KMS-11 (cell line): ENCODE measurements around the gene CTNS.

Experiments
- H2AFZ ChIP-seq: fragments of 200-600 bp; sonication (generic); 2 replicates; pipeline ENCODE4 v1.6.1; 2016; ENCODE audit warnings: antibody characterized with exemption, mixed run types, low read depth
- H3K27ac ChIP-seq: fragments of 200-600 bp; sonication (generic); 2 replicates; pipeline ENCODE4 v1.6.1; 2016; ENCODE audit warnings: mild to moderate bottlenecking, mixed run types
- H3K27me3 ChIP-seq: fragments of 200-600 bp; sonication (generic); 2 replicates; pipeline ENCODE4 v1.6.1; 2017; ENCODE audit warnings: mild to moderate bottlenecking, low read depth, mixed run types, moderate library complexity; ENCODE audit not compliant: insufficient read depth
- H3K36me3 ChIP-seq: fragments of 200-600 bp; sonication (generic); 2 replicates; pipeline ENCODE4 v1.6.1; 2017; ENCODE audit warnings: mild to moderate bottlenecking, mixed run types; ENCODE audit not compliant: insufficient read depth
- H3K4me1 ChIP-seq: fragments of 200-600 bp; sonication (generic); 2 replicates; pipeline ENCODE4 v1.6.1; 2016; ENCODE audit warnings: mild to moderate bottlenecking, low read depth, mixed run types; ENCODE audit not compliant: poor library complexity, severe bottlenecking
- H3K4me2 ChIP-seq: fragments of 200-600 bp; sonication (generic); 2 replicates; pipeline ENCODE4 v1.7.0; 2016; ENCODE audit warnings: mild to moderate bottlenecking, mixed run types
- H3K4me3 ChIP-seq: fragments of 200-600 bp; sonication (generic); IDR thresholded peaks from 2 replicates; pipeline ENCODE4 v1.6.1; 2017; ENCODE audit warnings: low read depth, low read length, mixed read lengths; ENCODE audit not compliant: insufficient read depth
- H3K79me2 ChIP-seq: fragments of 200-600 bp; sonication (generic); 2 replicates; pipeline ENCODE4 v1.6.1; 2016; ENCODE audit warnings: low read depth, mixed run types; ENCODE audit not compliant: insufficient read depth
- H3K9ac ChIP-seq: fragments of 200-600 bp; sonication (generic); 2 replicates; pipeline ENCODE4 v1.6.1; 2016; ENCODE audit warnings: mild to moderate bottlenecking, mixed run types
- H4K20me1 ChIP-seq: fragments of 200-600 bp; sonication (generic); 2 replicates; pipeline ENCODE4 v1.6.1; 2016; ENCODE audit warnings: mild to moderate bottlenecking, mixed run types; ENCODE audit not compliant: insufficient read depth
- TF ChIP-seq, protein P1 (sequence below): fragments of 200-600 bp; sonication (generic); conservative IDR thresholded peaks from 2 replicates; pipeline ENCODE4 v1.6.1; 2017; ENCODE audit warnings: low read depth, mild to moderate bottlenecking, antibody characterized with exemption, low read length, moderate library complexity, mixed read lengths

The CTNS gene

DNA sequence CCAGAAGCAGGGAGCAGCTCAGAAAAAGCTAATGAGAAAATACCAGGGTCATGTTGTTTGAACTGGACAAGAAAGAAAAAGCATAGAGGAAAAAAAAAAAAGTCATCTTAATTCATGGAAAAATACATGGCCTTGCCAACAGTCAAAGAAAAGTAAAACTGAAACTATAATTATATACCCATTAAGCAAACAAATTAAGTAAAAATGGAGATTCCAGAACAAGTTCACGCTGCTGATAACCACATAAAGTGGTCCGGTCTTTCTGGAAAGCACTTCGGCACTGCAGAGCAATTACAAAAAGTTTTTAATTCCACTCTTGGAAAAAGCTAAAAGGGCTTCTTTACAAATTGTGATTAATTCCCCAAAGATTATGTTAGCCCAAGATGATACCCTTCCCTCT lies 71.8 kb downstream of the CTNS start:
- Histone ChIP-seq H2AFZ (no peak overlapping the region), H3K27ac (no peak overlapping the region), H3K36me3 (no peaks in the 10 kb centered on the region), H4K20me1 (no peaks in the 10 kb centered on the region), H3K27me3 (no peaks in the 10 kb centered on the region), H3K4me2 (no peak overlapping the region), H3K79me2 (no peaks in the 10 kb centered on the region), H3K9ac (no peak overlapping the region), H3K4me1 (peaks cover 48% of the 10 kb centered on the region), H3K4me3 (no peak overlapping the region)
- TF ChIP-seq, protein P1, sequence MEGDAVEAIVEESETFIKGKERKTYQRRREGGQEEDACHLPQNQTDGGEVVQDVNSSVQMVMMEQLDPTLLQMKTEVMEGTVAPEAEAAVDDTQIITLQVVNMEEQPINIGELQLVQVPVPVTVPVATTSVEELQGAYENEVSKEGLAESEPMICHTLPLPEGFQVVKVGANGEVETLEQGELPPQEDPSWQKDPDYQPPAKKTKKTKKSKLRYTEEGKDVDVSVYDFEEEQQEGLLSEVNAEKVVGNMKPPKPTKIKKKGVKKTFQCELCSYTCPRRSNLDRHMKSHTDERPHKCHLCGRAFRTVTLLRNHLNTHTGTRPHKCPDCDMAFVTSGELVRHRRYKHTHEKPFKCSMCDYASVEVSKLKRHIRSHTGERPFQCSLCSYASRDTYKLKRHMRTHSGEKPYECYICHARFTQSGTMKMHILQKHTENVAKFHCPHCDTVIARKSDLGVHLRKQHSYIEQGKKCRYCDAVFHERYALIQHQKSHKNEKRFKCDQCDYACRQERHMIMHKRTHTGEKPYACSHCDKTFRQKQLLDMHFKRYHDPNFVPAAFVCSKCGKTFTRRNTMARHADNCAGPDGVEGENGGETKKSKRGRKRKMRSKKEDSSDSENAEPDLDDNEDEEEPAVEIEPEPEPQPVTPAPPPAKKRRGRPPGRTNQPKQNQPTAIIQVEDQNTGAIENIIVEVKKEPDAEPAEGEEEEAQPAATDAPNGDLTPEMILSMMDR, result no peak

DNA sequence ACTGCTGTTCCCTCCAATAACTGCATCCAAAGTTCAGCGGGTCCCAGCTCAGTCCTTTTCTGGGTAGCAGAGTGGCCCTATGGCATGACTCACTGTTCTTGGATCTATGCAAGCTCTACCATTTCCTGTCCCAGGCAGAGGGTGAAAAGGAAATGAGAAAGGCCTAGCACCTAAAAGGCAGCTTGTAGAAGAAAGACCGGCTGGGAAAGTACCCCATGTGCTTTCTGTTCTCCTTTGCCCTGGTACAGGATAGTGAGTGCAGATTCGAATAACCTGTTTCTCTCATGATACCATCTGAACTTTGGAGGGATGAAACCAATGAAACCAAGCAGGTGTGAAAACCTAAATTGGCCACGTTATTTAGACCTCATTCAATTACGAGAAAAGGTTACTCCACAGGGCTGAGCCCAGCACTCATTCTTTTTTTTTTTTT lies 74.4 kb downstream of the CTNS start:
- H3K36me3 ChIP-seq, result no peaks in the 10 kb centered on the region
- peaks cover 48% of the 10 kb centered on the region for H3K4me1 ChIP-seq
- no peaks in the 10 kb centered on the region for H3K27me3 ChIP-seq
- H2AFZ ChIP-seq, result peak overlapping the region; percentile 57
- no peaks in the 10 kb centered on the region for H3K79me2 ChIP-seq
- no peak overlapping the region for H3K4me3 ChIP-seq
- TF ChIP-seq, protein P1, result no peak
- peak overlapping the region; percentile 62 for H3K4me2 ChIP-seq
- peak overlapping the region; percentile 53; the same call in 1 of the 2 replicates for H3K9ac ChIP-seq
- H4K20me1 ChIP-seq, result no peaks in the 10 kb centered on the region
- H3K27ac ChIP-seq, result peak overlapping the region; percentile 94
